Right lobe of liver (tissue), 6 donors: ENCODE measurements around the gene HCN3. TPM values are rescaled to one million over a fixed set of nuclear protein-coding genes. Genes with fewer than 3 reads are reported as not detected.
A peak's percentile ranks its signal among the peaks of the same experiment; 100 is the strongest.
"Not testable (repeated sequence)": the region's sequence is repeated elsewhere in the genome, so short reads cannot be mapped to it uniquely, and the experiment has no call there.

ENCODE experiments used
- ATAC-seq, 4 donors: fragments of 200-7000 bp; cut with Tn5 transposase; one replicate each; pipeline ENCODE4 v1.9.1; 2020; ENCODE audit warnings: mild to moderate bottlenecking in 4 of 4, moderate library complexity in 4 of 4
- DNase-seq, 3 donors: peaks; one replicate each; pipeline ENCODE4 v3.0.0-alpha.2; 2020
- H3K27ac ChIP-seq, 3 donors: fragments of 200-600 bp; one replicate each; pipeline ENCODE4 v1.8.0; 2022
- H3K27me3 ChIP-seq, 2 donors: fragments of 200-600 bp; one replicate each; pipeline ENCODE4 v1.8.0; 2022
- H3K36me3 ChIP-seq, 4 donors: fragments of 200-600 bp; sonication (generic) in 1 of 4; one replicate each; pipeline versions ENCODE4 v1.5.1 to v1.8.0; 2017 to 2022; ENCODE audit warnings: control low read depth in 1 of 4
- H3K4me1 ChIP-seq, 4 donors: fragments of 200-600 bp; sonication (generic) in 1 of 4; one replicate each; pipeline versions ENCODE4 v1.5.1 to v1.8.0; 2017 to 2022; ENCODE audit warnings: control low read depth in 1 of 4
- H3K4me3 ChIP-seq, 3 donors: fragments of 200-600 bp; one replicate each; pipeline ENCODE4 v1.8.0; 2022
- H3K9me3 ChIP-seq, 4 donors: fragments of 200-600 bp; sonication (generic) in 1 of 4; one replicate each; pipeline versions ENCODE4 v1.5.1 to v1.8.0; 2017 to 2022; ENCODE audit warnings: control low read depth in 1 of 4
- CTCF ChIP-seq, 4 donors: fragments of 200-600 bp in 3 of 4; fragments of 450-650 bp in 1 of 4; IDR thresholded peaks; one replicate each; pipeline versions ENCODE4 v1.5.1 to v1.8.0; 2016 to 2022; ENCODE audit warnings: antibody characterized with exemption in 4 of 4, mild to moderate bottlenecking in 2 of 4
- POLR2A ChIP-seq: fragments of 450-650 bp; IDR thresholded peaks from one replicate; pipeline ENCODE4 v1.6.1; 2017; ENCODE audit warnings: antibody characterized with exemption, mild to moderate bottlenecking
- WGBS: methylation state at CpG from one replicate; pipeline ENCODE4 v1.1.6; 2018; ENCODE audit warnings: low coverage, low lambda C conversion rate; ENCODE audit not compliant: insufficient coverage; ENCODE audit errors: missing lambda C conversion rate; 5-methylcytosine and 5-hydroxymethylcytosine counted together
- intact Hi-C, 2 donors: fragments of 100-400 bp; cut with DNase I; formaldehyde crosslinking; loops; one replicate each; pipeline versions ENCODE4 v1.11.2 to v1.14.1; 2022
- long read RNA-seq: library from polyadenylated mRNA; unstranded; transcript quantifications from one replicate; pipeline ENCODE4 v2.0.0, GENCODE V29; 2019
- total RNA-seq, 6 experiments: library from RNA; depleted of rRNA in 2 of 6; stranded (reverse); fragments of >200 nt in 2 of 6; fragmentation: NEBNext Ultra II Directional in 3 of 6; extraction: Animal tissue kit (Norgen Biotek cat#: 25700) in 3 of 6; gene quantifications; one replicate each; pipeline versions ENCODE4 v1.1.0 to v1.2.4, GENCODE V29; 2016 to 2023
- donor health status: DM: no; HTN: yes; CAD: no.
- donor health status: DM: no; HTN: no; CAD: no.
- donor health status: DM: no; HTN: no; CAD: no.
- donor health status: DM: no; HTN: yes; CAD: no.
- donor health status: DM: no; HTN: yes; CAD: no.

HCN3 gene
- 1 to 10 TPM in 4 of 6 experiments, under 1 TPM in 2; 0.56 to 1.6 (median 1.2) TPM for total RNA-seq
- long read RNA-seq: 0 reads

GRCh38 chr1:155277070-155277901 is at the start of gene HCN3:
TSS of gene HCN3 (plus strand) at chr1:155277463. CDS start at chr1:155277591, 128 bp downstream.
- no peak within 1 kb of the TSS for H3K27ac ChIP-seq
- TF ChIP-seq POLR2A (no peak), CTCF (IDR thresholded peaks at IDR 0.05) (peak; percentile 67 to 90 (median 87))
- no peaks in the 10 kb centered on the region for H3K9me3 ChIP-seq
- DNase-seq (peak; percentile 99), ATAC-seq (peak; percentile 85 to 90 (median 89))
- peak within 1 kb of the TSS; percentile 64 to 73 (median 68) for H3K4me3 ChIP-seq
- intact Hi-C loops: loop anchor here (5.0 kb wide), 1 partner anchor 45 kb away; the partner anchor contains the start of gene RUSC1 (in 2 of the 2)
- no peaks in the 10 kb centered on the region for H3K27me3 ChIP-seq
- H3K4me1 ChIP-seq: peaks cover 0 to 4% (median 2%) of the 10 kb centered on the region in 4 donors
- H3K36me3 ChIP-seq: no peaks in the 10 kb centered on the region
- WGBS: 2% methylated on average over 13 of the region's 68 CpGs

- H3K27ac ChIP-seq: peak overlapping the region in 2 of 3 donors; percentile 23 to 61
- no peaks in the 10 kb centered on the region for H3K36me3 ChIP-seq
- intact Hi-C loops: no loop called here
- no peaks in the 10 kb centered on the region for H3K27me3 ChIP-seq
- H3K9me3 ChIP-seq: no peaks in the 10 kb centered on the region
- peaks cover 0 to 8% (median 0%) of the 10 kb centered on the region in 4 donors for H3K4me1 ChIP-seq
- no peak for DNase-seq
- H3K4me3 ChIP-seq: peak overlapping the region; percentile 27 to 69 (median 62)
- ATAC-seq: no peak
- no peak for TF ChIP-seq POLR2A
- TF ChIP-seq CTCF (IDR thresholded peaks at IDR 0.05): no peak
- WGBS: 48% methylated on average over 9 of the region's 9 CpGs
Measured at GRCh38 chr1:155228096-155228427, 49.2 kb upstream of the HCN3 start.

GRCh38 chr1:155231302-155231701 is 46.0 kb upstream of the HCN3 start:
- 36% methylated on average over 3 of the region's 3 CpGs for WGBS
- DNase-seq, ATAC-seq, H3K4me1 ChIP-seq, intact Hi-C loops, H3K9me3 ChIP-seq, H3K4me3 ChIP-seq, H3K27ac ChIP-seq, H3K36me3 ChIP-seq, H3K27me3 ChIP-seq: not testable (repeated sequence)

- H3K36me3 ChIP-seq, H3K27ac ChIP-seq, DNase-seq, H3K9me3 ChIP-seq, H3K4me1 ChIP-seq, ATAC-seq, intact Hi-C loops, H3K4me3 ChIP-seq, H3K27me3 ChIP-seq: not testable (repeated sequence)
- 92% methylated on average over 4 of the region's 13 CpGs for WGBS
Measured at GRCh38 chr1:155232001-155232978, 45.0 kb upstream of the HCN3 start.

- H3K27me3 ChIP-seq, DNase-seq, H3K36me3 ChIP-seq, H3K4me1 ChIP-seq, H3K9me3 ChIP-seq, H3K27ac ChIP-seq, intact Hi-C loops, H3K4me3 ChIP-seq: not testable (repeated sequence)
- peak in 2 of 4 donors; percentile 5 to 13 for ATAC-seq
- 60% methylated on average over 1 of the region's 5 CpGs for WGBS
Measured at GRCh38 chr1:155233502-155233901, 43.8 kb upstream of the HCN3 start.

GRCh38 chr1:155235375-155235774 is 41.9 kb upstream of the HCN3 start:
- H3K4me1 ChIP-seq, DNase-seq, H3K27ac ChIP-seq, ATAC-seq, H3K27me3 ChIP-seq, H3K36me3 ChIP-seq, H3K4me3 ChIP-seq, H3K9me3 ChIP-seq, intact Hi-C loops: not testable (repeated sequence)
- WGBS: 90% methylated on average over 3 of the region's 9 CpGs
